PC-9 (cell line): ENCODE results near the gene DCAF15.

ENCODE experiments used
- EZH2 ChIP-seq: fragments of 200-600 bp; sonication (generic); IDR thresholded peaks from 2 replicates; pipeline ENCODE4 v1.8.0; 2017; ENCODE audit warnings: antibody characterized with exemption, low read depth
- TF ChIP-seq, protein P1 (sequence below): fragments of 200-600 bp; sonication (generic); conservative IDR thresholded peaks from 2 replicates; pipeline ENCODE4 v1.6.1; 2017; ENCODE audit warnings: mixed run types, antibody characterized with exemption, mild to moderate bottlenecking, moderate library complexity

DNA sequence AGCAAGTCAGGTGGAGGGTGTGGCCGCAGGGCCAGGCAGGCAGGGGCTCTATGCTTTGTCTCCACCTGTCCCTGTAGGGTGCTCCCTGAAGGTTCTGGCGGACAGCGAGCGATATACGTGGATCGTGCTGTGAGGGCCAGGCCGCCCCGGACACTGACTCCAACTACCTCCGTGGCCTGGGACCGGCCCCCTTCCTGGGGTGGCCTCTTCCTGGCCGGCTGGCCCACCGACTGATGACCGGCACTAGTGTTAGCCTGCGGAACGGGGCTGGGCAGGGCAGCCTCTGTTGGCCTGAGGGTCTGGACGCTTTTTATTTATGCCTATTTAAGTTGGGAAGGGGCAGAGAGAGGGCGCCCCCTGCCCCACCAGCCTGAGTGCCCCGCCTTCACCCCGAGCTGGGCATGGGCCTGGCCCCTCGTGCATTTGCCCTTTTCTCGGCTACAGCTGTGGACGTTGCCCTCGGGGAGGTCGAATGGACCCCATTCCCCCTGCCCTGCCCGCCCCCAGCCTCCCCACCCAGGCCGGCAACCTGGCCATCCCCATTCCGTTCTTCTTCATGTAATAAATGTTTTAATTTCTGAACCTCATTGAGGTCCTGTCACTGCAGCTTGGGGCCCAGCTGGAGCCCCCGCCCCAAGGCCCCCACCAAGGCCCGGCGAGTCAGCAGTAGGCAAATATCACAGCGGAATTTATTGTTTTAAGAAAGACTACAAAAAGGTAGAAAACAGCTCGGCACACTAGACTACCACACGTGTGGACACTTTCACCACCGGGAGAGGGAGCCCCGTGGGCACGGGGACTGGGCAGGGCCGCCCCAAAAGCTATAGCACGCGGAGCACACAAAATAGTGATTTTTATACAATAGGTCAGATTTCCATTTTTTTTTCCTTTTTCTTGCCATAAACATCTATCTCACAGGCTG, 8.8 kb downstream of the DCAF15 start:
- TF ChIP-seq, protein P1, sequence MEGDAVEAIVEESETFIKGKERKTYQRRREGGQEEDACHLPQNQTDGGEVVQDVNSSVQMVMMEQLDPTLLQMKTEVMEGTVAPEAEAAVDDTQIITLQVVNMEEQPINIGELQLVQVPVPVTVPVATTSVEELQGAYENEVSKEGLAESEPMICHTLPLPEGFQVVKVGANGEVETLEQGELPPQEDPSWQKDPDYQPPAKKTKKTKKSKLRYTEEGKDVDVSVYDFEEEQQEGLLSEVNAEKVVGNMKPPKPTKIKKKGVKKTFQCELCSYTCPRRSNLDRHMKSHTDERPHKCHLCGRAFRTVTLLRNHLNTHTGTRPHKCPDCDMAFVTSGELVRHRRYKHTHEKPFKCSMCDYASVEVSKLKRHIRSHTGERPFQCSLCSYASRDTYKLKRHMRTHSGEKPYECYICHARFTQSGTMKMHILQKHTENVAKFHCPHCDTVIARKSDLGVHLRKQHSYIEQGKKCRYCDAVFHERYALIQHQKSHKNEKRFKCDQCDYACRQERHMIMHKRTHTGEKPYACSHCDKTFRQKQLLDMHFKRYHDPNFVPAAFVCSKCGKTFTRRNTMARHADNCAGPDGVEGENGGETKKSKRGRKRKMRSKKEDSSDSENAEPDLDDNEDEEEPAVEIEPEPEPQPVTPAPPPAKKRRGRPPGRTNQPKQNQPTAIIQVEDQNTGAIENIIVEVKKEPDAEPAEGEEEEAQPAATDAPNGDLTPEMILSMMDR, result no peak
- TF ChIP-seq EZH2, result no peak
